SU-DHL-6 (cell line): ENCODE measurements around the gene ACTN4.

Source experiments
- H2AFZ ChIP-seq: fragments of 200-600 bp; sonication (generic); 2 replicates; pipeline ENCODE4 v1.6.1; 2014; ENCODE audit warnings: low read depth, mild to moderate bottlenecking, moderate library complexity, mixed read lengths, antibody characterized with exemption, low read length; ENCODE audit not compliant: severe bottlenecking
- H3F3A ChIP-seq: fragments of 200-600 bp; shearing (Covaris generic); 2 replicates; pipeline ENCODE4 v1.6.0; 2016; ENCODE audit warnings: antibody characterized with exemption, mild to moderate bottlenecking; ENCODE audit not compliant: insufficient read depth
- H3K27ac ChIP-seq: fragments of 200-600 bp; sonication (generic); 2 replicates; pipeline ENCODE4 v1.5.1; 2016; ENCODE audit warnings: low read depth, mild to moderate bottlenecking, low read length, moderate library complexity, mixed read lengths
- H3K27me3 ChIP-seq: fragments of 200-600 bp; sonication (generic), shearing (Covaris generic); 2 replicates; pipeline ENCODE4 v1.6.0; 2014; ENCODE audit warnings: mild to moderate bottlenecking, low read length
- H3K36me3 ChIP-seq: fragments of 200-600 bp; sonication (generic); 2 replicates; pipeline ENCODE4 v1.6.1; 2014; ENCODE audit warnings: mild to moderate bottlenecking, low read length, mixed read lengths
- H3K4me2 ChIP-seq: fragments of 300-600, 200-600 bp; shearing (Covaris generic), sonication (generic); 2 replicates; pipeline ENCODE4 v1.6.0; 2014; ENCODE audit warnings: low read length, low read depth, mild to moderate bottlenecking; ENCODE audit not compliant: poor library complexity, severe bottlenecking
- H3K4me3 ChIP-seq: fragments of 200-600 bp; sonication (generic); 2 replicates; pipeline ENCODE4 v1.5.1; 2014; ENCODE audit warnings: antibody characterized with exemption, low read length, mild to moderate bottlenecking, mixed read lengths; ENCODE audit not compliant: insufficient read depth, poor library complexity, severe bottlenecking
- H3K79me2 ChIP-seq: fragments of 200-600 bp; sonication (generic); 2 replicates; pipeline ENCODE4 v1.6.1; 2014; ENCODE audit warnings: mild to moderate bottlenecking, low read length, moderate library complexity; ENCODE audit not compliant: insufficient read depth
- H3K9ac ChIP-seq: fragments of 200-600 bp; sonication (generic); 2 replicates; pipeline ENCODE4 v1.7.0; 2014; ENCODE audit warnings: mild to moderate bottlenecking, low read length
- H3K9me2 ChIP-seq: fragments of 200-600 bp; sonication (generic); replicated peaks from 2 replicates; pipeline ENCODE4 v1.6.1; 2014; ENCODE audit warnings: low read length; ENCODE audit not compliant: insufficient read depth
- H3K9me3 ChIP-seq: fragments of 200-600 bp; sonication (generic); 2 replicates; pipeline ENCODE4 v1.6.1; 2014; ENCODE audit warnings: low read length, mixed read lengths; ENCODE audit not compliant: insufficient read depth
- H4K20me1 ChIP-seq: fragments of 200-600 bp; sonication (generic); 2 replicates; pipeline ENCODE4 v1.6.1; 2014; ENCODE audit warnings: low read depth, mild to moderate bottlenecking, antibody characterized with exemption, low read length, moderate library complexity, mixed read lengths
- EZH2phosphoT487 ChIP-seq: fragments of 200-600 bp; sonication (generic), shearing (Covaris generic); conservative IDR thresholded peaks from 2 replicates; pipeline ENCODE4 v1.6.1; 2018; ENCODE audit warnings: mild to moderate bottlenecking, antibody characterized with exemption, low read length, moderate library complexity, mixed read lengths
- TF ChIP-seq, protein P1 (sequence below): fragments of 200-600 bp; sonication (generic); IDR thresholded peaks from one replicate; pipeline ENCODE4 v1.5.1; 2017; ENCODE audit warnings: antibody characterized with exemption, mild to moderate bottlenecking, low read length, moderate library complexity; ENCODE audit not compliant: insufficient read depth, poor library complexity, severe bottlenecking

The ACTN4 gene

GRCh38 chr19:38722947-38723605 is 75.6 kb downstream of the ACTN4 start:
- Histone ChIP-seq H3K27me3 (no peaks in the 10 kb centered on the region), H4K20me1 (no peaks in the 10 kb centered on the region), H3K4me3 (no peak overlapping the region), H3K4me2 (no peak overlapping the region), H3F3A (no peaks in the 10 kb centered on the region), H3K79me2 (no peaks in the 10 kb centered on the region), H3K27ac (no peak overlapping the region), H2AFZ (no peak overlapping the region), H3K9me2 (no peaks in the 10 kb centered on the region), H3K9me3 (no peaks in the 10 kb centered on the region), H3K9ac (no peak overlapping the region), H3K36me3 (no peaks in the 10 kb centered on the region)
- TF ChIP-seq EZH2phosphoT487 = no peak
- TF ChIP-seq, protein P1, sequence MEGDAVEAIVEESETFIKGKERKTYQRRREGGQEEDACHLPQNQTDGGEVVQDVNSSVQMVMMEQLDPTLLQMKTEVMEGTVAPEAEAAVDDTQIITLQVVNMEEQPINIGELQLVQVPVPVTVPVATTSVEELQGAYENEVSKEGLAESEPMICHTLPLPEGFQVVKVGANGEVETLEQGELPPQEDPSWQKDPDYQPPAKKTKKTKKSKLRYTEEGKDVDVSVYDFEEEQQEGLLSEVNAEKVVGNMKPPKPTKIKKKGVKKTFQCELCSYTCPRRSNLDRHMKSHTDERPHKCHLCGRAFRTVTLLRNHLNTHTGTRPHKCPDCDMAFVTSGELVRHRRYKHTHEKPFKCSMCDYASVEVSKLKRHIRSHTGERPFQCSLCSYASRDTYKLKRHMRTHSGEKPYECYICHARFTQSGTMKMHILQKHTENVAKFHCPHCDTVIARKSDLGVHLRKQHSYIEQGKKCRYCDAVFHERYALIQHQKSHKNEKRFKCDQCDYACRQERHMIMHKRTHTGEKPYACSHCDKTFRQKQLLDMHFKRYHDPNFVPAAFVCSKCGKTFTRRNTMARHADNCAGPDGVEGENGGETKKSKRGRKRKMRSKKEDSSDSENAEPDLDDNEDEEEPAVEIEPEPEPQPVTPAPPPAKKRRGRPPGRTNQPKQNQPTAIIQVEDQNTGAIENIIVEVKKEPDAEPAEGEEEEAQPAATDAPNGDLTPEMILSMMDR = no peak

- no peaks in the 10 kb centered on the region for H3K9me2 ChIP-seq
- H3K4me3 ChIP-seq = no peak overlapping the region
- no peak overlapping the region for H2AFZ ChIP-seq
- H3K27me3 ChIP-seq = no peaks in the 10 kb centered on the region
- H3F3A ChIP-seq = no peaks in the 10 kb centered on the region
- no peak for TF ChIP-seq EZH2phosphoT487
- TF ChIP-seq, protein P1 = no peak
- no peaks in the 10 kb centered on the region for H3K9me3 ChIP-seq
- no peaks in the 10 kb centered on the region for H4K20me1 ChIP-seq
- H3K36me3 ChIP-seq = no peaks in the 10 kb centered on the region
- H3K79me2 ChIP-seq = no peaks in the 10 kb centered on the region
- no peak overlapping the region for H3K9ac ChIP-seq
- no peak overlapping the region for H3K27ac ChIP-seq
- H3K4me2 ChIP-seq = no peak overlapping the region
Measured at GRCh38 chr19:38723606-38723965, 76.1 kb downstream of the ACTN4 start.

- no peaks in the 10 kb centered on the region for H3K36me3 ChIP-seq
Measured at GRCh38 chr19:38723990-38724854, 76.8 kb downstream of the ACTN4 start.

More at GRCh38 chr19:38723990-38724854, 76.8 kb downstream of the ACTN4 start:
- no peaks in the 10 kb centered on the region for H3F3A ChIP-seq
- H2AFZ ChIP-seq = no peak overlapping the region
- no peaks in the 10 kb centered on the region for H3K9me3 ChIP-seq
- no peaks in the 10 kb centered on the region for H3K9me2 ChIP-seq
- TF ChIP-seq, protein P1 = no peak
- no peak for TF ChIP-seq EZH2phosphoT487
- H4K20me1 ChIP-seq = no peaks in the 10 kb centered on the region
- no peak overlapping the region for H3K27ac ChIP-seq
- H3K79me2 ChIP-seq = no peaks in the 10 kb centered on the region
- no peak overlapping the region for H3K4me2 ChIP-seq
- no peak overlapping the region for H3K4me3 ChIP-seq
- no peak overlapping the region for H3K9ac ChIP-seq
- H3K27me3 ChIP-seq = no peaks in the 10 kb centered on the region
